Type B pancreatic cell (in vitro differentiated cells): Measurements from ENCODE around the gene CTSH. TPM values are rescaled to one million over a fixed set of nuclear protein-coding genes. Genes with fewer than 3 reads are reported as not detected.

Source experiments
- DNase-seq: peaks from one replicate; pipeline ENCODE4 v3.0.0; 2021; ENCODE audit warnings: mixed read lengths; ENCODE audit not compliant: unreplicated experiment; ENCODE audit errors: extremely low spot score
- H3K27ac Mint-ChIP-seq: 2 replicates; pipeline ENCODE4 v1.8.0; 2021; ENCODE audit warnings: mild to moderate bottlenecking, mixed read lengths
- H3K27me3 Mint-ChIP-seq: 2 replicates; pipeline ENCODE4 v1.8.0; 2021; ENCODE audit warnings: mixed read lengths
- H3K36me3 Mint-ChIP-seq: 2 replicates; pipeline ENCODE4 v1.8.0; 2021; ENCODE audit warnings: mixed read lengths
- H3K4me1 Mint-ChIP-seq: one replicate; pipeline ENCODE4 v1.8.0; 2021; ENCODE audit warnings: mixed read lengths; ENCODE audit not compliant: unreplicated experiment
- H3K4me3 Mint-ChIP-seq: 2 replicates; pipeline ENCODE4 v1.8.0; 2021; ENCODE audit warnings: mild to moderate bottlenecking, mixed read lengths
- H3K9me3 Mint-ChIP-seq: 2 replicates; pipeline ENCODE4 v1.8.0; 2021; ENCODE audit warnings: mixed read lengths
- CTCF ChIP-seq: fragments of 200-600 bp; sonication (generic); conservative IDR thresholded peaks from 2 replicates; pipeline ENCODE4 v1.5.0; 2021; ENCODE audit warnings: antibody characterized with exemption, mild to moderate bottlenecking
- total RNA-seq: library from RNA; stranded (reverse); gene quantifications from 2 replicates; pipeline ENCODE4 v1.2.1, GENCODE V29; 2021; ENCODE audit warnings: low replicate concordance

The CTSH gene
- total RNA-seq, 1 donor from 2014 or later = 55.4 TPM

GRCh38 chr15:78987556-78988360 is 42.9 kb upstream of the CTSH start:
- Mint-ChIP-seq H3K27me3 (peaks cover 8% of the 10 kb centered on the region), H3K36me3 (no peaks in the 10 kb centered on the region), H3K4me3 (no peak overlapping the region), H3K4me1 (peaks cover 10% of the 10 kb centered on the region), H3K27ac (peak overlapping the region; percentile 99), H3K9me3 (peaks cover 4% of the 10 kb centered on the region)
- no peak for DNase-seq
- TF ChIP-seq CTCF = no peak

- no peak overlapping the region for H3K4me3 Mint-ChIP-seq
- H3K9me3 Mint-ChIP-seq = peaks cover 4% of the 10 kb centered on the region
- H3K27ac Mint-ChIP-seq = no peak overlapping the region
Observed at GRCh38 chr15:78985859-78986475, 41.1 kb upstream of the CTSH start.

DNA sequence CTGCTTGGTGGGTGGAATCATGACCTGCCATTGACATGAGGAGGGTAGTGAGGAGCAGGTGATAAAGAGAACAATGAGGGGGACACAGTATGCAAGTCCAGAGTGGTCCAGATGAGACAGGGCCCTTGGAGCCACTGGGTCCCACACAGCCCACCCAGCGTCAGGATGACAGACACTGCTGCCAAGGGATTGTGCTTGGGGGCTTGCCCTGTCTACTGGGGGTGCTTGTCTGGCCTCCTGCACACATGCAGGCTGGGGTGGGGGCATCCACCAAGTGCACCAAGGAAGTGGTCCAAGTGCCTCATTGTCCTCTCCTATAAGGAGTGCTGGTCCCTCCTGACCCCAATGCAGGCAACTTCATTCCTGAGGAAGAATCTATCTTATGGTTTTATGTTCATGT is 39.2 kb upstream of the CTSH start:
- Mint-ChIP-seq H3K9me3 (peaks cover 4% of the 10 kb centered on the region), H3K27me3 (peaks cover 8% of the 10 kb centered on the region), H3K4me1 (peaks cover 10% of the 10 kb centered on the region), H3K27ac (no peak overlapping the region), H3K4me3 (no peak overlapping the region), H3K36me3 (no peaks in the 10 kb centered on the region)
- DNase-seq = no peak
- no peak for TF ChIP-seq CTCF

More at GRCh38 chr15:78985859-78986475, 41.1 kb upstream of the CTSH start:
- no peak for DNase-seq
- Mint-ChIP-seq H3K36me3 (no peaks in the 10 kb centered on the region), H3K27me3 (peaks cover 8% of the 10 kb centered on the region), H3K4me1 (peaks cover 10% of the 10 kb centered on the region)
- TF ChIP-seq CTCF = no peak

DNA sequence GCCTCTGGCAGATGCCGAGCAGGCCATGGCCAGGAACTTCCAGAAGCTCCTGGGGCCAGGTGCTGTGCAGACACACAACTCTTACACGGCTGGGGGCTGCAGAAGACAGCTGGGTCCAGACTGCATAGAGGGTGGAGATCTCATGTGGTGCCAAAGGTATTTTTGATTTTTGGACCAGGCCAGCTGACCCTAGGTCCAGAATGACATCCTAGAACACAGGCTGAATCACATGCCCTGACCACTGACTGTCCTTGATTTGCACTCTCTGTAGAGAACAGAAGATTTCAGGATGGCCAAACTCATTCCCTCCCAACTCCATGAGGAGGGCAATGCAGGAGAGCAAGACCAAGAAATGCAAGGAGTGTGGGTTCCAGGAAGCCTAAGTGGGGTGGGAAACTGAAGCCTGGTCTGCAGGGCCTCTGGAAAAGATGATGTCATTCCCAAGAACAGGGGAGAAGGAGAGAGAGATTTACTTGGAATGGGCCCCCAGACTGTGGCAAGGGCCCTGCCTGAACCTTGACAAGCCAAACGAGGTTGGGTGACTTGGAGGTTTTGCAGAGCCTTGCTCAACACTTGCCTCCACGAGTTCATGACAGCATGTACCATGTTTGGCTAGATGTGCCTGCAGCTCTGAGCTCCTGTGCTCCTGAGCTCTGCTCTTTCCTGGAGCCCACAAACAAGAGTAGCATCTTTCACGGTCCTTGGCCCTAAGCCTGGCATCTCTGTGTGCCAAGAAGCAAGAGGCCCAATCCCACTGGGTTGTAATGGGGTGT is 38.5 kb upstream of the CTSH start:
- Mint-ChIP-seq H3K36me3 (no peaks in the 10 kb centered on the region), H3K9me3 (peaks cover 1% of the 10 kb centered on the region), H3K27me3 (peaks cover 6% of the 10 kb centered on the region), H3K4me1 (peaks cover 6% of the 10 kb centered on the region), H3K4me3 (no peak overlapping the region), H3K27ac (no peak overlapping the region)
- no peak for DNase-seq
- TF ChIP-seq CTCF = no peak

DNA sequence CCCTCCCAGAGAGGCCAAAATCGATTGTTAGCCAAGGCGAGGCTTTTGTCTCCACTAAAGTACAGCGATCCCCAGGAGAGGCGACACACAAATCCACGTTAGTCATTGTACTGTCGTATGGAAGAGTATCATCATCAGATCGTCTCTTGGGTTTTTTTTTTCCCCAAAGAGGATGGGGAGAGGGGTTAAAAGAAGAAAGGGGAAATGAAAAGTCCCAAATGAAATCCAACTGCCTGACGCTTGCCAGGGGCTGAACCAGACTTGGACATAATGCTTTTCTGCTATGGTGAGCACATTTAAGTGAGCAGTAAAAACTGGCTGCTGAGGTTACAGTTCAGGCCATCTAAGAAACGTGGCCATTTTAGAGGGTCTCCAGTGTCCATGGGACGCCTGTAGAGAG is 37.9 kb upstream of the CTSH start:
- Mint-ChIP-seq H3K4me3 (no peak overlapping the region), H3K4me1 (peaks cover under 1% of the 10 kb centered on the region), H3K27me3 (peaks cover 4% of the 10 kb centered on the region), H3K9me3 (no peaks in the 10 kb centered on the region), H3K27ac (no peak overlapping the region), H3K36me3 (no peaks in the 10 kb centered on the region)
- TF ChIP-seq CTCF = no peak
- DNase-seq = no peak
